NAMALWA (cell line): ENCODE measurements around the gene VIPR2.
"Not testable (repeated sequence)": the region's sequence is repeated elsewhere in the genome, so short reads cannot be mapped to it uniquely, and the experiment has no call there.

Experiments
- DNase-seq: peaks from one replicate; pipeline ENCODE4 v3.0.0-alpha.2; 2015; ENCODE audit warnings: low spot score

Gene VIPR2

DNA sequence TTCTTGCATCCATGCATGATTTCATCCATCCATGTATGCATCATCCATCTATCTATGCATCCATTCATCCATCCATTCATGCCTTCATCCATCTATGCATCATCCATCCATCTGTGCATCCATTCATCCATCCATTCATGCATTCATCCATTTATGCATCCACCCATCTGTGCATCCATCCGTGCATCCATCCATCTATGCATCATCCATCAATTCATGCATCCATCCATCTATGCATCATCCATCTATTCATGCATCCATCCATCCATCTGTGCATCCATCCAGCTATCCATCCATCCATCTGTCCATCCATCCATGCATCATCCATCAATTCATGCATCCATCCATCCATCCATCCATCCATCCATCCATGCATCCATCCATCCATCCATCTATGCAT, 157.0 kb downstream of the VIPR2 start:
- DNase-seq, result no peak

DNA sequence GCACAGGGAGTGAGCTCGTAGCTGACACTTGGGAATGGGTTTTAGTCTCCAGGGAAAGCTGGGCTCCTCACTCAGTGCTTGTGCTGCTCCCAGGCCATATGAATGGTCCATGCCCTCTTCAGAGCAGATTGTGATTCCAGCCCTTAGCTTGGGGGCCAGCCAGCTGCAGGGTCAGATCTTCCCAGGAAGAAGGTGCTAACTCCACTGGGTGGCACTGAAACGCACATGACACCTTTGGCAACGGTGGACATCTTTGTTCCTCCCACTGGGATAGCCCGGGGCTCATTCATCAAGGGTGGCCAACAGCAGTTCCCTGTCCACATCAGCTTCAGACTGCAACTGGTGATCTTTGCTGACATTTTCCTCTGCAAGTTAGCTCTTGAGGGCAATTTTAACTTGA, 159.1 kb downstream of the VIPR2 start:
- no peak for DNase-seq

GRCh38 chr7:158984007-158984406, 160.7 kb downstream of the VIPR2 start:
- not testable (repeated sequence) for DNase-seq

DNA sequence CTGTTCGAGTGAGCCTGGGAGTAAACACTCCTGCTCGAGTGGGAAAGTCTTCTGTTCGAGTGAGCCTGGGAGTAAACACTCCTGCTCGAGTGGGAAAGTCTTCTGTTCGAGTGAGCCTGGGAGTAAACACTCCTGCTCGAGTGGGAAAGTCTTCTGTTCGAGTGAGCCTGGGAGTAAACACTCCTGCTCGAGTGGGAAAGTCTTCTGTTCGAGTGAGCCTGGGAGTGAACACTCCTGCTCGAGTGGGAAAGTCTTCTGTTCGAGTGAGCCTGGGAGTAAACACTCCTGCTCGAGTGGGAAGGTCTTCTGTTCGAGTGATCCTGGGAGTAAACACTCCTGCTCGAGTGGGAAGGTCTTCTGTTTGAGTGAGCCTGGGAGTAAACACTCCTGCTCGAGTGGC, 162.6 kb downstream of the VIPR2 start:
- not testable (repeated sequence) for DNase-seq

- DNase-seq, result no peak
These were observed 164.9 kb downstream of the VIPR2 start for GRCh38 chr7:158979635-158980351.

- no peak for DNase-seq
These were observed 165.6 kb downstream of the VIPR2 start for GRCh38 chr7:158979023-158979529.
